Trophoblast cell (in vitro differentiated cells and primary cell): ENCODE data around the gene GALNTL6.

Source experiments
- DNase-seq, 2 donors: peaks; one replicate each; pipeline ENCODE4 v3.0.0-alpha.2; 2016
- H2AFZ ChIP-seq: 2 replicates; pipeline ENCODE4 v1.6.1; 2013; ENCODE audit warnings: low read length, moderate library complexity, mild to moderate bottlenecking; ENCODE audit not compliant: insufficient read depth, poor library complexity
- H2AK5ac ChIP-seq: 2 replicates; pipeline ENCODE4 v1.6.1; 2013; ENCODE audit warnings: mild to moderate bottlenecking, low read length
- H2BK120ac ChIP-seq: 2 replicates; pipeline ENCODE4 v1.6.1; 2013; ENCODE audit warnings: low read length, mild to moderate bottlenecking, moderate library complexity; ENCODE audit not compliant: insufficient read depth, poor library complexity
- H2BK12ac ChIP-seq: 2 replicates; pipeline ENCODE4 v1.6.1; 2013; ENCODE audit warnings: mild to moderate bottlenecking, low read length, moderate library complexity
- H2BK5ac ChIP-seq: 2 replicates; pipeline ENCODE4 v1.6.1; 2013; ENCODE audit warnings: low read length, low read depth, moderate library complexity, mild to moderate bottlenecking; ENCODE audit not compliant: poor library complexity
- H3K14ac ChIP-seq: 2 replicates; pipeline ENCODE4 v1.6.1; 2013; ENCODE audit warnings: mild to moderate bottlenecking, low read length
- H3K18ac ChIP-seq: 2 replicates; pipeline ENCODE4 v1.6.1; 2013; ENCODE audit warnings: mild to moderate bottlenecking, low read length
- H3K23ac ChIP-seq: 2 replicates; pipeline ENCODE4 v1.6.1; 2013; ENCODE audit warnings: low read length
- H3K27ac ChIP-seq: 2 replicates; pipeline ENCODE4 v1.5.1; 2013; ENCODE audit warnings: low read depth, mild to moderate bottlenecking, inconsistent platforms, low read length, moderate library complexity
- H3K27me3 ChIP-seq: 2 replicates; pipeline ENCODE4 v1.6.1; 2013; ENCODE audit warnings: inconsistent platforms, mild to moderate bottlenecking, low read length, moderate library complexity; ENCODE audit not compliant: insufficient read depth
- H3K36me3 ChIP-seq, 2 experiments: 1 replicate in 1 of 2; 2 replicates in 1 of 2; pipeline ENCODE4 v1.6.1; 2013; ENCODE audit warnings: low read length in 2 of 2, mild to moderate bottlenecking in 2 of 2, moderate library complexity in 1 of 2; ENCODE audit not compliant: insufficient read depth in 2 of 2, control insufficient read depth in 1 of 2
- H3K4ac ChIP-seq: 2 replicates; pipeline ENCODE4 v1.6.1; 2013; ENCODE audit warnings: low read depth, mild to moderate bottlenecking, low read length, moderate library complexity
- H3K4me1 ChIP-seq, 2 experiments: 1 replicate in 1 of 2; 2 replicates in 1 of 2; pipeline ENCODE4 v1.6.1; 2013; ENCODE audit warnings: low read length in 2 of 2, mild to moderate bottlenecking in 2 of 2, moderate library complexity in 1 of 2; ENCODE audit not compliant: insufficient read depth in 2 of 2, control insufficient read depth in 1 of 2
- H3K4me2 ChIP-seq: 2 replicates; pipeline ENCODE4 v1.6.1; 2013; ENCODE audit warnings: inconsistent platforms, mild to moderate bottlenecking, low read length, moderate library complexity
- H3K4me3 ChIP-seq: 2 replicates; pipeline ENCODE4 v1.5.1; 2013; ENCODE audit warnings: mild to moderate bottlenecking, low read depth, low read length, inconsistent platforms
- H3K79me1 ChIP-seq: one replicate; pipeline ENCODE4 v1.6.1; 2013; ENCODE audit warnings: low read length
- H3K79me2 ChIP-seq: 2 replicates; pipeline ENCODE4 v1.6.1; 2013; ENCODE audit warnings: low read length, mild to moderate bottlenecking; ENCODE audit not compliant: control insufficient read depth, insufficient read depth, poor library complexity
- H3K9ac ChIP-seq: 2 replicates; pipeline ENCODE4 v1.6.1; 2013; ENCODE audit warnings: mild to moderate bottlenecking, low read length
- H3K9me3 ChIP-seq: 2 replicates; pipeline ENCODE4 v1.6.1; 2013; ENCODE audit warnings: low read depth, mild to moderate bottlenecking, control low read depth, inconsistent platforms, low read length; ENCODE audit not compliant: insufficient read depth
- H4K12ac ChIP-seq: 2 replicates; pipeline ENCODE4 v1.6.1; 2013; ENCODE audit warnings: low read depth, mild to moderate bottlenecking, low read length, moderate library complexity
- H4K8ac ChIP-seq: 2 replicates; pipeline ENCODE4 v1.6.1; 2013; ENCODE audit warnings: low read depth, mild to moderate bottlenecking, low read length, moderate library complexity
- H4K91ac ChIP-seq: one replicate; pipeline ENCODE4 v1.6.1; 2013; ENCODE audit warnings: low read depth, mild to moderate bottlenecking, low read length, moderate library complexity
- WGBS: extraction: QIAGEN DNeasy Blood & Tissue Kit; methylation state at CpG from one replicate; pipeline ENCODE4 v1.1.7; 2013; ENCODE audit warnings: missing lambda C conversion rate; ENCODE audit not compliant: insufficient read length, insufficient coverage; ENCODE audit errors: extremely low coverage; 5-methylcytosine and 5-hydroxymethylcytosine counted together

Gene GALNTL6

GRCh38 chr4:172073590-172073989 is 260.4 kb downstream of the GALNTL6 start:
- no peak overlapping the region for H3K27ac ChIP-seq
- no peak overlapping the region for H3K23ac ChIP-seq
- no peak overlapping the region for H3K18ac ChIP-seq
- H4K8ac ChIP-seq = no peak overlapping the region
- no peak overlapping the region for H3K14ac ChIP-seq
- no peak overlapping the region for H2AK5ac ChIP-seq
- H2BK12ac ChIP-seq = no peak overlapping the region
- no peak overlapping the region for H3K4ac ChIP-seq
- no peak overlapping the region for H2BK120ac ChIP-seq
- no peaks in the 10 kb centered on the region for H3K4me1 ChIP-seq
- H2BK5ac ChIP-seq = no peak overlapping the region
- H4K12ac ChIP-seq = no peak overlapping the region
- no peak overlapping the region for H4K91ac ChIP-seq
- no peaks in the 10 kb centered on the region for H3K27me3 ChIP-seq
- no peaks in the 10 kb centered on the region for H3K9me3 ChIP-seq
- H3K79me2 ChIP-seq = no peaks in the 10 kb centered on the region
- H3K79me1 ChIP-seq = no peaks in the 10 kb centered on the region
- DNase-seq = no peak
- peaks cover 0 to 2% of the 10 kb centered on the region in 2 experiments for H3K36me3 ChIP-seq
- no peak overlapping the region for H3K4me2 ChIP-seq
- H3K4me3 ChIP-seq = no peak overlapping the region
- H2AFZ ChIP-seq = no peak overlapping the region
- no peak overlapping the region for H3K9ac ChIP-seq

DNA sequence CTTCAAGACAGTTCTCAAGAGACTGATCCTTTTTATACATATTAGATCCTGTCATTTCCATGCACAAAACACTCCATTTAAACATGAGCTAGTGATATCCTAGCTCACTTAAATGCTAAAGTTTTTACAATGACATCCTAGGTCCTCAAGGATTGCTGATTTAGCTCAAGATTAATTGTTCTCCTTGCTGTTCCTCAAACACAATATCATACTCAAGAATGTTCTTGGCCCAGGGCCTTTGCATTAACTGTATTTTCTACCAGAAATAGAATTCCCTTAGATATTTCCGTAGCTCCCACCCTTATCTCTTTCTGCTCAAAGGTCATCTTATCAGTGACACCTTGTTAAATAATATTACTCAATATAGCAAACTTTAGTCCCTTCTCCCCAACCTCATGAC is 270.1 kb downstream of the GALNTL6 start:
- no peak overlapping the region for H4K91ac ChIP-seq
- no peak overlapping the region for H3K14ac ChIP-seq
- H3K36me3 ChIP-seq = no peaks in the 10 kb centered on the region
- no peak overlapping the region for H4K12ac ChIP-seq
- no peaks in the 10 kb centered on the region for H3K4me1 ChIP-seq
- no peak overlapping the region for H2BK5ac ChIP-seq
- H3K9me3 ChIP-seq = no peaks in the 10 kb centered on the region
- H2AK5ac ChIP-seq = no peak overlapping the region
- no peak overlapping the region for H2BK12ac ChIP-seq
- H3K4me2 ChIP-seq = no peak overlapping the region
- H3K27me3 ChIP-seq = no peaks in the 10 kb centered on the region
- H3K18ac ChIP-seq = no peak overlapping the region
- no peak overlapping the region for H2AFZ ChIP-seq
- H3K79me1 ChIP-seq = no peaks in the 10 kb centered on the region
- no peaks in the 10 kb centered on the region for H3K79me2 ChIP-seq
- no peak overlapping the region for H3K4ac ChIP-seq
- H2BK120ac ChIP-seq = no peak overlapping the region
- H3K23ac ChIP-seq = no peak overlapping the region
- no peak for DNase-seq
- H4K8ac ChIP-seq = no peak overlapping the region
- H3K4me3 ChIP-seq = no peak overlapping the region
- no peak overlapping the region for H3K9ac ChIP-seq
- no CpG with 5 or more reads among the region's 1 CpG for WGBS
- H3K27ac ChIP-seq = no peak overlapping the region

DNA sequence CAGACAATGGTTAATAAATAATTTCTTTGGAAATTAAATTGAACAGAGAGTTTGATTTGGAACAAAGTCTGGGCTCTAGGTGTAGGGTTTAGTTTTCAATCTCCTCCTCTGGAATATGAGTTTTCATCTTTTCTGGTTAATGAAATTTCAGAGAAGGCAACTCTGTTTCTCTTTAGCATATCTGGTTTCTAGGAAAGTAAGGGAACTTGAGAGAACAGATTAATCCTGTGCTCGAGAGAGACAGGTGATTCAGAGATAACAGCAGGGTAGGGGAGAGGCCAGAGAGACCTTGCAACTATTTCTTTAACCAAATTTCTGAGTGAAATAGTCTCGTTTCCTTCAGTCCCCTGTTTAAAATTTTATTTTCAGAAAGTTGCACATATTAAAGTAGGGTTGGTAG is 275.4 kb downstream of the GALNTL6 start:
- Histone ChIP-seq H3K9ac (no peak overlapping the region), H2AFZ (no peak overlapping the region), H3K14ac (no peak overlapping the region), H3K79me1 (no peaks in the 10 kb centered on the region), H3K27ac (no peak overlapping the region), H3K36me3 (no peaks in the 10 kb centered on the region), H3K4me2 (no peak overlapping the region), H3K4ac (no peak overlapping the region), H3K9me3 (no peaks in the 10 kb centered on the region), H3K4me1 (no peaks in the 10 kb centered on the region), H2BK120ac (no peak overlapping the region), H4K91ac (no peak overlapping the region), H3K4me3 (no peak overlapping the region), H3K79me2 (no peaks in the 10 kb centered on the region), H4K12ac (no peak overlapping the region), H3K23ac (no peak overlapping the region), H3K27me3 (no peaks in the 10 kb centered on the region), H2BK12ac (no peak overlapping the region), H4K8ac (no peak overlapping the region), H3K18ac (no peak overlapping the region), H2AK5ac (no peak overlapping the region), H2BK5ac (no peak overlapping the region)
- no CpG with 5 or more reads among the region's 2 CpGs for WGBS
- no peak for DNase-seq

DNA sequence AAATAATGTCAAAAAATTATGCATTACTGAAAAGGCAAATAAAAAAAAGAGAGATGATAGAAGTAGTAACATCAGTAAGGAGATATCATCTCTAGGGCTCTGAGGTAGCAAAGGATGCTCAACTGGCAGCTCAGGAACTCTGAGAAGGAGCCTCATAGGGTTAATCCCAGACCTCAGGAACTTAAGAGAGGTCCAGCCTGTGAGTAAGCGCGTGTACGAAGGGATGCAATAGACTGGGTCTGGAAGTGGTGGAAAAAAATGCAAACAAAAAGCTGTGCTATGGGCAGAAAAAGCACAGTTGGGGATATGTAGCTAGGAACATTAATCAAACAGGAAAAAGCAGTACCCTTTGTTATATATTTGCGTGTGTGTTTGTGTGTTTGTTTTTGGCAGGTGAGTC is 282.0 kb downstream of the GALNTL6 start:
- Histone ChIP-seq H3K4me1 (no peaks in the 10 kb centered on the region), H3K18ac (no peak overlapping the region), H3K4ac (no peak overlapping the region), H4K12ac (no peak overlapping the region), H2BK120ac (no peak overlapping the region), H3K4me2 (no peak overlapping the region), H2AFZ (no peak overlapping the region), H3K79me2 (no peaks in the 10 kb centered on the region), H3K36me3 (no peaks in the 10 kb centered on the region), H2BK12ac (no peak overlapping the region), H3K27ac (no peak overlapping the region), H4K8ac (no peak overlapping the region), H3K27me3 (no peaks in the 10 kb centered on the region), H3K23ac (no peak overlapping the region), H2AK5ac (no peak overlapping the region), H3K9me3 (no peaks in the 10 kb centered on the region), H2BK5ac (no peak overlapping the region), H3K79me1 (no peaks in the 10 kb centered on the region), H4K91ac (no peak overlapping the region), H3K14ac (no peak overlapping the region), H3K4me3 (no peak overlapping the region), H3K9ac (no peak overlapping the region)
- no CpG with 5 or more reads among the region's 4 CpGs for WGBS
- DNase-seq = no peak

DNA sequence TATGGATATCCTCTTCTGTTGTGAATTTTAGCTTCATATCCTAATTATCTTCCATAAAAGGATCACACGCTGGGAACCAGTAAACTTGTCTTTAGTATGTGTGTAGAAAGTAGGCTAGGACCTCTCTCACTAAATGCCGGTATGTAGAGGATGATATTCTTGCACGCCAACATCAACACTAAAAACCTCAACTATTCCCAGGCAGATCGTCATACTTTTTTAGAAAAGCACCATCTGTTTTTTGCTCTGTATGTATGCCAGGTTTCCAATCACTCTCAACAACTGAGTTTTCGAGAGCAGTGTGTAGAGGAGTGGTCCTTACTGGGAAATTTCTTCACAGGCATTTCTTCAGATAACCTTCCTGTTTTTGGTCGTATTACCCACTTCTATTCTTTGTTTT is 283.6 kb downstream of the GALNTL6 start:
- Histone ChIP-seq H4K8ac (no peak overlapping the region), H3K27ac (no peak overlapping the region), H2BK12ac (no peak overlapping the region), H3K27me3 (no peaks in the 10 kb centered on the region), H4K12ac (no peak overlapping the region), H4K91ac (no peak overlapping the region), H3K4me1 (no peaks in the 10 kb centered on the region), H3K4me3 (no peak overlapping the region), H2BK5ac (no peak overlapping the region), H2AK5ac (no peak overlapping the region), H2BK120ac (no peak overlapping the region), H3K23ac (no peak overlapping the region), H3K18ac (no peak overlapping the region), H3K36me3 (no peaks in the 10 kb centered on the region), H3K79me2 (no peaks in the 10 kb centered on the region), H3K4ac (no peak overlapping the region), H3K4me2 (no peak overlapping the region), H3K9ac (no peak overlapping the region), H3K14ac (no peak overlapping the region), H3K9me3 (no peaks in the 10 kb centered on the region), H3K79me1 (no peaks in the 10 kb centered on the region), H2AFZ (no peak overlapping the region)
- no CpG with 5 or more reads among the region's 6 CpGs for WGBS
- DNase-seq = no peak
